GM21360 (cell line): ENCODE data around the gene PDGFB.

Experiments
- ATAC-seq: cut with Tn5 transposase; IDR thresholded peaks from one replicate; pipeline ENCODE4 v1.9.1; 2021; ENCODE audit warnings: mild to moderate bottlenecking, moderate library complexity; ENCODE audit not compliant: unreplicated experiment

The PDGFB gene

DNA sequence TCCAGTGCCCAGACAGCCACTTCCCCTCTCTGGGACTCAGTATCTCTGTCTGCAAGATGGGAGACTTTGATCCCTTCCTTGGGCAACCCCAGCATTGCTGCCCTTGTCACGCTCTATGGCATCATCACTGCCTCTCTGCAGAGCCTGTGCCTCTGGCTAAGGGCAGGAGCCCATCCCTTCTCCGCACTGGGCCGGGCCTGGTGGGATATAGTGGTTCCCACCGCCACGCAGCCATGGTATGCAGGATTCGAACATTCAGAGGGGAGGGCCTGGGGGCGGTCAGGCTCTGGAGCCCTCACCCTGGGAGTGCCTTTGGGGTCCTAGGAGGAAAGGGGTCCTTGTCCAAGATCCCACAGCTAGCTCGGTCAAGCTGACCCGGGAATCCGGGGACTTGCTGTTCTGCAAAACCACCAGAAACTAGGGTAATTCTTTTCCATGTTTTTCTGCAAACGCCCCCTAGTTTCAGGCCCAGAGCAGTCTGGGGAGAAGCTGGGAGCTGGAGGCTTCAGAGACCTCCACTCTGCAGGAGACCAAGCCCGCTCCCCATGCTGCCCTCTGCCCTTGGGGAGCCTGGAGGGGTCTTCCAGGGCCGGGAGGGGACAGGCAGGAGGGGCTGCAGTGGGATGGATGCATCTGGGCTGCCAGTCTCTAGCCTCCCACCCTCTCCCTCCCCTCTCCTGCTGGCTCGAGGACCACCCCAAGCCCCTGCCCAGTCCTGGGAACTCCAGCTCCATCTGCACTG is 67.9 kb downstream of the PDGFB start:
- ATAC-seq = no peak

DNA sequence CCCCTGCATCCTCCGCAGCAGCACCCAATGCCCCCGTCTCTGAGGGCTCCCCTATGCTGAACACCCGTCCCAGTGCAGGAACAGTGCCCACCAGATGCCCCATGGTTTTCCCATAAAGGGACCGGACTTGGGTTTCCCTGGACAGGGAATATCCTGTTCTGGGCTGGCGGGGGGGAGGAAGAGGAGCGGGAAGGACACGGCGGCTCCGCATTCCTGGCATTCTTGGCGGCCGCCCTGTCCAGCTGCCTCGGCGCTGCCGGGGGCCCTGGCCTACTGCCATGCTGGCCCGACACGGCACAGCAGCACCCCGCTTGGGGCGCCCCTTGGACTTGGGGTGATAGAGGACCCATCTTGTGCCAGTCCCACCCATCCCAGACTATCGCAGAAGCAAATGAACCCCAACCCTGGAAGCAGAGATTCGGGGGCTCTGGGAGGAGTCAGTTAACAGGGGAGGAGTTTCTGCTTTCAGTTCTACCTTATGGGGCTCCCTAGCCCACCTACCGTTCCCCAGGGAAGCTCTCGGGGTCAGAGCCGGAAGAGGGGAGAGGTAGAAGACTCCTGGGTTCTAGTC is 68.6 kb downstream of the PDGFB start:
- no peak for ATAC-seq

DNA sequence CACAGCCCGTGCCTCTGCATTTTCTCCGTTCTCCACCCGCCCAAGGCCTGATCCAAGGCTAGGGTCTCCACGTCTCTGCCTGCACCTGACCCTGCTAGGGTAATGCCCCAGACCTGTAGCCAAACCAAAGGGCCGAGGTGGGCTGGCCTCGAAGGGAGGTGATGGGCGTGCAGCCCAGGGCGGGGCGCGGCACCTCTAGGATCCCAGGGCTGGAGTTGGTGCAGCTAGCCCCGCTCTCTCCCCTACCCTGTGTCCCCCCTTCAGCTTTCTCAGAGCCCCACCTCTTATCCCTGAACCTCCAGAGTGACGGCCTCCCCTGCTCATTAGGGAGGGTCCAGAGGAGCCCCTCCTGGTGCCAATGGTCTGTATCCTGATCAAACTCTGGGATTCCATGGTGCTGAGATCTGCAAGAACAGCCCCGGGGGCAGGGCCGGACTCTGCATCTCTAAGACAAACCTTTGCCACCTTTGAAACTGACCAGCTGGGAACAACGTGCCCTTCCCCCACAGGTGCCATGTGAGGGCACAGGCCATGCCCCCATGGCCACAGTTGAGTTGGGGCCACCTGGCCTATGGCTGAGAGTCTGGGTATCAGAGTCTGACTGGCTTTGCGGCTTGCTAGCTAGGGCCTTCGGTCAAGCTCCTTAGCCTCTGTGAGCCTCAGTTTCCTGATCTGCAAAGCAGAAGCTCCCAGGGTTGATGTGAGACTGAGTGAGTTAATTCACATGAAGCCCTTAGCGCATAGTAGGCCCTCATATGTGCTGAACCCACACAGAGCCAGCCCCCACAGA is 69.2 kb downstream of the PDGFB start:
- no peak for ATAC-seq

DNA sequence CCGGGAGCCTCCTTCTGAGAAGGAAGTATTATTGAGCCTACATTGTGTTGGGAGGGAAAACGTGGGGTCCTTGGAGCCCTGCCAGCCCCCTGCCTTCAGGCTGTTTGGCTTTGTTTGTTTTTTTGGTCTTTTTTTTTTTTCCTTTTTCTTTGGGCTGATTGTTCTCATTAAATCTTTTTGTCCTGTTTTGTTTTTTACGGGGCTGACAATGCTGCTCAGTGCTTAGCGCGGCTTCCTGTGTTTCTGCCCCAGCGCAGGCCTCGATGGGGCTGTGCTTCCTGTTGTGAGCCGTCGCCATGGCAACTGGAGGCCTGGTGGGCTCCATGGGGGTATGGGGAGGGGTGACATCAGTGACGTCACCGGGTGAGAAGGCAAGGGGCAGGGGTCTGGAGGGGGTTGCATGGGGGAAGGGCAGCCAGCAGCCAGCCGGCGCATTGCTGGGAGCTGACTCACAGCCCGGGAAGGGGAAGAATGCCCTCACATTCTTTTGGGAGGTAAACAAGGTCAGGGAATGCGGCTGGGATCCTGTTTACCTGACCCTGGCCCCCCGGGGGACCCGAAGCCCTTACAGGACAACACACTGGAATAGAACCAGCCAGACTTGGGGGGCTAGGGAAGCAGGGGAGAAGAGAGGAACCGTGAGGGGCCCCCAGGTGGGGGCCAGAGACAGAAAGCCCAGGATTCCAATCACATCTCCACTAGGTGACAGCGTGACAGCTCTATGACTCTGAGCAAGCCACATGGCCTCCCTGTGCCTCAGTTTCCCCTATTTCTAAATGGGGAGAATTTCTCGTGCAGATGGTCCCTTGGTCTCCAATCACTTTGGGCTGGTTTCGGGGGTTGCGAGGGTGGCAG is 70.1 kb downstream of the PDGFB start:
- ATAC-seq = no peak

DNA sequence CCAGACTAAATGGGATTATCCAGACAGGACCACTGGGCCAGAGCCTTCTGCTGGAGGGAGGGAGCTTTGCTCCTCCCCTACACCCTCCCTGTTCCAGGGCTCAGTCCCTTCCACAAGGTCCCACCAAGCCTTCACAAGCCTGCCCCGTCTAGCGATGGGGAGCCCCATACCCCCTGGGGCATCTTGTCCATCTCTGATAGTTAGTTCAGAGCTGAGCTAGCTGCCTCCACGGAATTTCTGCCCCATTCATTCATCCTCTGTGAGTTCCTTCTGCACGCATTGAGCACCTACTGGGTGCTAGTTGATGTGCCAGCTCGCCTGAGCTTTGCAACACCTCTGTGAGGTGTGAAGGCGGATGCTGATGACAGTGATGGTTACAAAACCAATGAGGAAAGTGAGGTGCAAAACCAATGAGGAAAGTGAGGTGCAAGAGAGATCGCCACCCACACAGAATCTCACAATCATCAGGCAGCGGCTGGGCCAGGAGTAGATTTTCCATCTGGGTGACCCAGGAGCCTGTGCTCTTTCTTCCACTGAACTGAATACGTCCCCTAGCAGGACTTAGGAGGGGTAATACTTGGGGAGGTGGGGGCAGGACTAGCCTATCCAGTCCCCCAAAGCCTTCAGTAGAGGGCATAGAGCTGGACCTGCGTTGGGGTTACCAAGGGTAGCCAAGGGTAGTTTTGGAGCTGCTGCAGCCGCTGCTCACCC is 70.8 kb downstream of the PDGFB start:
- no peak for ATAC-seq
